COLO668 (cell line): ENCODE results near the gene MIOS.

ENCODE experiments used
- DNase-seq: peaks from one replicate; lab custom pipeline; 2025; ENCODE audit not compliant: unreplicated experiment; lab: John Stamatoyannopoulos, UW

Gene MIOS

GRCh38 chr7:7581531-7582179 is 15.0 kb downstream of the MIOS start:
- DNase-seq: no peak

- DNase-seq: no peak
Observed at GRCh38 chr7:7582596-7582995, 15.9 kb downstream of the MIOS start.

- no peak for DNase-seq
Observed at GRCh38 chr7:7583731-7584130, 17.0 kb downstream of the MIOS start.

- no peak for DNase-seq
Observed at GRCh38 chr7:7584653-7585052, 18.0 kb downstream of the MIOS start.

GRCh38 chr7:7585241-7585928 is 18.7 kb downstream of the MIOS start:
- DNase-seq: no peak

GRCh38 chr7:7595451-7595850 is 28.8 kb downstream of the MIOS start:
- DNase-seq: no peak

- no peak for DNase-seq
Observed at GRCh38 chr7:7596176-7596575, 29.5 kb downstream of the MIOS start.

GRCh38 chr7:7607010-7607409 is 40.3 kb downstream of the MIOS start:
- no peak for DNase-seq

GRCh38 chr7:7609330-7609729 is 42.6 kb downstream of the MIOS start:
- DNase-seq: no peak

GRCh38 chr7:7612519-7612918 is 45.8 kb downstream of the MIOS start:
- DNase-seq: no peak

- no peak for DNase-seq
Observed at GRCh38 chr7:7613210-7613609, 46.5 kb downstream of the MIOS start.

- no peak for DNase-seq
Observed at GRCh38 chr7:7614018-7614741, 47.5 kb downstream of the MIOS start.

- no peak for DNase-seq
Observed at GRCh38 chr7:7617550-7617949, 50.9 kb downstream of the MIOS start.

GRCh38 chr7:7618410-7618809 is 51.7 kb downstream of the MIOS start:
- no peak for DNase-seq

- no peak for DNase-seq
Observed at GRCh38 chr7:7620236-7620635, 53.6 kb downstream of the MIOS start.

- no peak for DNase-seq
Observed at GRCh38 chr7:7620644-7621210, 54.0 kb downstream of the MIOS start.

GRCh38 chr7:7628476-7628875 is 61.8 kb downstream of the MIOS start:
- no peak for DNase-seq

GRCh38 chr7:7630626-7631329 is 64.1 kb downstream of the MIOS start:
- no peak for DNase-seq

GRCh38 chr7:7639421-7639820 is 72.7 kb downstream of the MIOS start:
- DNase-seq: no peak

GRCh38 chr7:7639847-7640220 is 73.2 kb downstream of the MIOS start:
- peak; percentile 55 for DNase-seq
